Inflammatory macrophage treated with lipopolysaccharide for 1 hour (primary cell): Measurements from ENCODE around the gene RTN1.

ENCODE experiments used
- DNase-seq, 2 donors: peaks; one replicate each; pipeline ENCODE4 v3.0.0-alpha.2; 2020 to 2022

The RTN1 gene

DNA sequence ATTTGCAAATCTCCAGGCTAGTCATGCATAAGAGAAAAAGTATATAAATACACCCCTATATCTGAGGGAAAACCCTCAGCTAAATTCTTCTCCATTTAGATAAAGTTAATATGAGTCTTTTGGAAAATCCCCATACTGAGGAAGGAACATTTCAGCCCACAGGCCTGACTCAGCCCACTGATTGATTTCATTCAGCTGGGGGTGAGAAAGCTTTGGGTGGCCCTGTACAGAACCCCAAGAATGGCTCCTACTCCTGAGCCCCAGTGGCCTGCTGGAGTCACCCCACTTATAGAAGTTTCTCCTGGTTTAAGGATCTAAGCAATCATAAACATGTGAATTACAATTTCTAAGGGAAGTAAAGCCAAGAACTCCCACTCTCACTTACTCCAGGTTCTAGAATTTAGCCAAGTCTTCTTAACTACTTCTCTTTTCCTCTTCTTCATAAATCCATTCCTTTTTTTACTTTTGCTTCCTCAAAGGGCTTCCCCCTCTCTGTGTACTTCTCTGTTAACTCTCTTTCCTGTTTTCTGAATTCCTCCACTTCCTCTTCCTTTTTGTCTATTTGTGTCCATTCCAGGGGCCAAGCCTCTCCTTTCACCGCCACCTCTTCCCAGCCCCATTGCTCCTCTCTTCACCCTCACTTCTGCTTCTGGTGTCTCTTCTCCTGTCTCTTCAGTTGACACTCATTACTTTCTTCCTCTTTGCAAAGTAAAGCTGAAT, 21.0 kb downstream of the RTN1 start:
- peak; percentile 87 to 95 for DNase-seq

DNA sequence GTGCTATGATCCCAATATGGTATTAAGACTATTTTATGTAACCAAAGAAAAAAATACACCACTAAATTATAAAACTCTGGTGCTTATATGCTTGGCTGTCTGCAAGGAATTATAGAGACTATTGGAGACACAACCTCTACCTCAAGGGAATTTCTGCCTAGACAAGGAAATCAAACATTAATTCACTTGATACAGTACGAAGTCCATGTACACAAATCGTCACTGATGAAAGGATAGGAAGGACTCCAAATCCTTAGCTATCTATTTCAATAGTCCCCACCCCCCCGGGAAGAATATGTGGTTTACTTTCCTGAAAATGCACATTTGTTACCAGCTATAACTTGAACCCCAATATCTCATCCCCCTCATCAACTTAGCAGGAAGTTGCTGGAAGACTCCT, 21.9 kb downstream of the RTN1 start:
- no peak for DNase-seq

DNA sequence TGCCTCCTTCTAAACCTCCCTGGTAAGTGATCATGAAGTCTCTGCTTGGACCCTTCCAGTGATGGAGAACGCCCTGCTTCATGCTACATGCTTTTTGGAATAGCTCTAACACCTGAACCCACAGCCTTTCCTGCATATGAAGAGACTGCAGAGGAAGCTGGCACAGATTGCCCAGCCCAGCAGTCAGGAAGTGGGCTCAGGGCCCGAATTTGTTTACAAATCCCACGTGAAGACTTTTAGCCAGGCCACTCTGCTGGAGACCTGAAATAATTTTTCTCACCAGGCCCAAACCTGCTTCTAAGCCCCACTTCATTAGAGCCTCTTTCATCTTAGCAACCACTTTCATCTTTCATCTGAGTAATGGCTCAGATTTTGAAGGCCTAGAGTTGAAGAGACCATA, 22.9 kb downstream of the RTN1 start:
- no peak for DNase-seq

DNA sequence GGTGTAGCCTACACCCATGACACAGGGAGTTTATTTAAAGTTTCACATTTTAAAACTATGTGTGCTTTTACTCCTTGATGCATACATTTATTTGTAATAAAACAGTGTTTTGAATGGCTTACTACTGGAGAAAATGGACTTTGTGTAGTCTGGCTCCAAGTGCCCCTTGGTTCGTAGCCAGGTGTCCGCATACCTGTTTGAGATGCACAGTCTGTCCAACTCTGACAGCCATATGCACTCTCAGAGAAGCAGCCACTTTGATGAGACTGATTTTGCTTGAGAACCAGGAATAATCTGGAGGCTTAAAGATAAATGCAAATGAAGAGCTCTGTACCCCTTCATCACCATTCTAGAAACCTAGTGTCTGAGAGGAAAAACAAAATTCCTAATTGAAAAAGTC, 24.0 kb downstream of the RTN1 start:
- DNase-seq, result no peak

DNA sequence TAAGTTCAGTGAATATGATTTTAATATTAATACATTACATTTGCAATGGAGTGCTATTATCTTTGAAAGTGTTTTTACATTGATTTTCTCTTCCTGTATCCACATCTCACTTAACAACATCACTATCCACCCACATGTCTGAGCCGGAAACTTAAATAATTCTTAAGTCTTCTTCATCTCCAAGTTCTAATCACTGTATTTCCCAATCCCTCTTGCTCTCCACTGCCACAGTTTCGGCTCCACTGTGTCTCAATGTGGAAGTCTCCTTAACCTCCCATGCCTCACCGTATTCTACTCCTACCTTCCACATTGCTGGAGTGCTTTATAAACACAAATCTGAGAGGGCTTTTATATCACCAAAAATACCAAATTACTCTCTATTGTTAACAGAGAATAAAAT, 25.3 kb downstream of the RTN1 start:
- DNase-seq, result peak in 1 of 2 donors; percentile 39

DNA sequence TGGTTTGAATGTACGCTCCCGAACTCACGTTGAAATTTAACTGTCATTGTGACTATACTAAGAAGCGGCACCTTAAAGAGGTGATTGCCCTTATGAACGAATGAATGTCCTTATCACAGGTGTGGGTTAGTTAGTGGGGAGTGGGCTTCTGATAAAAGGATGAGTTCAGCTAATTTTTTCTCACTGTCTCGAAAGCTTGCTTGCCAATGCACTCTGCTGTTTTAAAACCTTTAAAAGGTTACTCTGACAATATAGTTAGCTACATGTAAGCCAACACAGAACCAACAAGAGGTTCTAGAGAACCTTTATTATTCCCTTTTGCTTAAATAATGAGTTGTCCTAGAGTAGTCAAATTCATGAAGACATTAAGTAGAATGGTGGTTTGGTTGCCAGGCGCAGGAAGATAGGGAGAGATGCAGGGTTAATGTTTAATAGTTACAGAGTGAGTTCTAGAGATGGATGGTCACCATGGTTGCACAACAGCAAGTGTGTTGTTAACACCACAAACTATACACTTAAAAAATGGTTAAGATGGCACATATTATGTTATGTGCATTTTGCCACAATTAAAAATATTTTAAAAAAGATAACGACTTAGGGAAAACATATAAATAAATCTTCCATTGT, 26.3 kb downstream of the RTN1 start:
- DNase-seq, result no peak

DNA sequence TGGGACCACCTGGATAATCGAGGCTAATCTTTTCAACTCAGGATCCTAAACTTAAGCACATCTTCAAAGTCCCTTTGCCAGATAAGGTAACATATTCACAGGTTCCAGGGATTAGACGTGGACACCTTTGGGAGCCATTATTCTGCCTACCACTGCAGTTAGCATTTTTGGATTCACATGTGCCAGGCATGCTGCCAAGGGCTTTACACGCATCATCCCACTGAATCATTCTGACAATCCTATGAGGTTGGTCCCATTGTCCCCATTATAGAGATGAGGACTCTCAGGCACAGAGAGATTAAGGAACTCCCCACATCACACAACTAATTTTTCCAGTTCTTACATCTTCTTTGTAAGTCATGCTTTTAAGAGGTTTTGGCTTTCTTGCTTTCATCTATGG, 34.5 kb downstream of the RTN1 start:
- no peak for DNase-seq

DNA sequence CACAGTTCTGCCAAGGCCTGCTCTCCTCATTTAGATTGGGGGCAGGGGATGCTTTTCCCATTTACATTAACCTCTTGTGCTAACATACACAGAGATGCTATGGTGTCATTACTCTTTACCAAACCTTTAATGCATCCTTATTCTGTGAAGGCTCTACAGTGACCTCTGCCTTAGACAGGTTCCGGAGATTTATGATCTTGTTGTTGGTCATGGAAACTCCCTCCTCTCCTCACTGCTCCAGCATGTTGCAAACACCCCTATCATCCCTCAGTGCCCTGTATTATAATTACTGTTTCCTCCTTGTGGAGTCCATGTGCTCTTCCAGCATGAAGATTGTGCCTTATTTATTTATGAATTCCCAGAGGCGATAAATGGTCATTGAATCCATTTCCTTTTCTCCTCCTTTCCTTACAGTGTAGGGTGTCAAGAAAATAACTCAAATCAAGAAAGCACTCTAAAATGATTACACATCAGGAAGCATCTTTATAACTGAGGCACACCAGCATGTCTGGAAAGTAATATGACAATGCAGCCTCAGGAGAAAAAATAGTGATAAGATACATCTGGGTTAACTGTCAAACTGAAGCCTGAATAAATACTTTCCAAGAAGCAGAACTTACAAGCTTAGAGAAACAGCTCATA, 37.8 kb downstream of the RTN1 start:
- DNase-seq, result peak in 1 of 2 donors; percentile 16

DNA sequence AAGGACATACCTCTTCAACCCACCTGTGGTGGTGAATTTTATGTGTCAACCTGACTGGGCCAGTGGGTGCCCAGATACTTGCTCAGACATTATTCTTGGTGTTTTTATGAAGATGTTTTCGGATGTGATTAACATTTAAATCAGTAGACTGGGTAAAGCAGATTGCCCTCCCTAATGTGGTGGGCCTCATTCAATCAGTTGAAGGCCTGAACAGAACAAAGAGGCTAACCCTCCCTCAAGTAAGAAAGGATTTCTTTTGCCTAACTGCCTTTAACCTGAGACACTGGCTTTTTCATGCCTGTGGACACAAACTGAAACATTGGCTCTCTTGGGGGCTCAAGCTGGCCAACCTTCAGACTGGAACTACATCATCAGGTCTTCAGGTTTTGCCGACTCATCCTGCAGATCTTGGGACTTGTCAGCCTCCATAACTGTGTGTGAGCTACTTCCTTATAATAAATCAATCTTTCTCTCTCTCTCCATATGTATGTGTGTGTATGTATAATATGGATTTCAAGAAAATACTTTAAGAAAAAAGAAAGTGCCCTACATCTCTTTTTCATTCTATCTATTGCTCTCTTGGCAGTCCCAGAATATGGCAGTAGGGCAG, 39.4 kb downstream of the RTN1 start:
- DNase-seq, result no peak

DNA sequence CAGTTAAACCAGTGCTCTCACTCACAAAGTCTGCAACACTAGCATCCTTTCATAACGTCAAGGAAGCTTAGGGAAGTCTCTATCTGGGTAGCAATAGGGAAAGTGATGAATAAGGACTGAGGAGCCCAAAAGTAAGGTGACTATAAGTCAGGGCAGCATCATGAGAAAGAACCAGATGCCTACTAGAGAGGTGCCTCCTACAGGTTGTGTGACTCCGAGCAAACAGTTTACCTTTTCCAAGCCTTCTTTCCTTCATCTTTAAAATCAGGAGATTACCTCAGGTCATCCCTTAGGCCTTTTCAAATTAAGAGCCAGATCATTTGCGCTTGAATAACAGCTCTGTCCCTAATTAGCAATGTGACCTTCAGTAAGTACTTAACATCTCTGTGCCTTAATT, 40.2 kb downstream of the RTN1 start:
- no peak for DNase-seq

DNA sequence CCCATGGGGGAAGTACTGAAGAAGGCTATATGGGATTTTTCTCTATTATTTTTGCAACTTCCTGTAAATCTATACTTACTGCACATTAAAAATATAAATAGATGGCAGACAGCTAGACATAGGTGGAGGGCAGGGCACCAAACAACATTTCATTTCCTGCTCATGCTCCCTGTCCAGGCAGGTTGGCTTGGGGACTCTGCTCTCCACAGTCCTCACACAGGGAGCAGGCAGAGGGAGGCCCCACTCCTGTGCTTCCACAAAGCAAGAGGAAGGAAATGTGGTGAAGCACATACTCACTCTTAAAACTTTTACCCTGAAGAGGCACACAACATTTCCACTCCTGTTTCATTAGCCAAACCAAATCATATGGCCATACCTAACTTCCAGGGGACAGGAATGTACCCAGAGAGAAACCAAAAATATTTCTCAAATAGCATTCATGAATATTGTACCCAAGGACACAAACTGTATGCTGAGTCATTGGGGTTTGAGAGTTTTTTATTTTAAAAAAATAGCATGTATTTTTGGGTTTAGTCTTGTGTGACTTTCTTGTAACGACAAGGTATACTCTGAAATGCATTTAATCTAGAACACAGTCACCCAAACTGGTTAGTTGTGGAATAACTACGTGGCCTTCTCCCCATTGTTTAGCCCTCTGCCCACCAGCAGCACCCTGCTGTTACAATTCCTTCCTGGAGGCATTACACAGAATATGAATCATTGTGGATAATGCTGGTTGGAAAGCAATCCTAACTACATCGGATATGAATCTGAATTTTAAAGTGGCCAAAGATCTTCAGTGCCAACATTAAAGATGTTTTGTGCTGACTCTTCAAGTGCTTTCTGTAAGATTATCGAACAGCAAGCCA, 40.9 kb downstream of the RTN1 start:
- no peak for DNase-seq

DNA sequence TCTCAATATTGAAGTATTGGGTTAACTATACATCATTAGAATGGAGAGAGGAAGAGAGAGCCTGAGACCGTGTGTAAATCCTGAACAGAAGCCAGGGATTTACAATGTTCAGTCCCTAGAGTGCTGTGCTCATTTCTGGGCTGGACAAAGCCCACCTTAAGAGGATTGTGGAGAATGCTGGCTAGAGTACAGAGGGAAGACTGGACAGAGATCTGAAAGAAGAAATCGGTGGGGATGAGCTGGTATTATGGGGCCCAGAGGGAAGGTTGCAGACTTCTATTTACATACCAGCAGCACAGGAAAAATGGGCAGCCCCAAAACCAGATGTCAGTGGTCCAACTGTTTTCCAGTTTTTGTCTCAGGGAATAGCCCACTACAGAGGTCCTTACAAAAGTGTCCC, 42.3 kb downstream of the RTN1 start:
- DNase-seq, result no peak

DNA sequence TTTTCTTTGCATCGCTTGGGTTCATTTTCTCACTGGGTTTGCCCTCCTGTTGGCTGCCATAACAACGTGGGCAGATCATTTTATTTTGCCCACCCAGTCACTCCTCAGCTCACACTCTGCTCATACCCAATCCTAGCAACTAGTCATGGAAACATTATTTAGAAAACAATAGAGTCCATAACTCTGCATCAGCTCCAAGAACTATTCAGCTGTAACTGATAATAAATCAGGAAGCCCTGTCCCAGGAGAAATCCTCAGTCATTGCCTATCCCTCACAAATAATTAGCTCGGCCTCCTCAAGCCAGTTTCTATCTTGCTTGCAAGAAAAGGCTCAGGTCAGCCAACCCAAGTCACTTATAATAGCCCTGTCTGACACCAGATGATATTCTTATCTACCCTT, 43.2 kb downstream of the RTN1 start:
- no peak for DNase-seq

DNA sequence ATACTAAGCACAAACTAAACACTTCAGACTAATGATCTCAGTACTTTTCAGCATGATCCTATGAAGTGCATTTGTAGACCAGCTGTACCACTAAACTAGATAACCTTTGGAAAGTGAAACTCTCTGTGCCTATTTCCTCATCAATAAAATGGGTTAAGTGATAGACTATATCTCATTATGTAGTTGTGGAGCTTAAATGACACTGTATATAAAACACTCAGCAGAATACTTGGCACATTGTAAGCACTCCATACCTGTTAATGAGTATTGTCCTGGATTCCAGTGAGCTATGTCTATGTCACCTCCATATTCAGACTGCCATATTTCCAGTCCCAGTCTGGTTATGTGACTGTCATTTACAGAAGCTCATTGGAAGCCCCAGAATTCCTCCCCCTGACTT, 44.4 kb downstream of the RTN1 start:
- DNase-seq, result no peak

DNA sequence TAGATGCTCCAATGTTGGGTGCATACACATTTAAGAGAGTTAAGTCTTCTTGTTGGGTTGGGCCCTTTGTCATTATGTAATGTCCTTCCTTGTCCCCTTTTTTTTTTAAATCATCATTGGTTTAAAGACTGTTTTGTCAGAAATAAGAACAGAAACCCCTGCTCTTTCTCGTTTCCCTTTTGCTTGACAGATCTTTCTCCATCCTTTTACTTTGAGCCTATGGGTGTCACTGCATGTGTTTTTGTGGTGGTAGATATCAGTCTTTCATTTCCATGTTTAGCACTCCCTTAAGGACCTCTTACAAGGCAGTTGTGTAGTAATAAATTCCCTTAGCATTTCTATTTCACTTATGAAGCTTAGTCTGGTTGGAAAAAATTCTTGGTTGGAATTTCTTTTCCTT, 47.4 kb downstream of the RTN1 start:
- no peak for DNase-seq

DNA sequence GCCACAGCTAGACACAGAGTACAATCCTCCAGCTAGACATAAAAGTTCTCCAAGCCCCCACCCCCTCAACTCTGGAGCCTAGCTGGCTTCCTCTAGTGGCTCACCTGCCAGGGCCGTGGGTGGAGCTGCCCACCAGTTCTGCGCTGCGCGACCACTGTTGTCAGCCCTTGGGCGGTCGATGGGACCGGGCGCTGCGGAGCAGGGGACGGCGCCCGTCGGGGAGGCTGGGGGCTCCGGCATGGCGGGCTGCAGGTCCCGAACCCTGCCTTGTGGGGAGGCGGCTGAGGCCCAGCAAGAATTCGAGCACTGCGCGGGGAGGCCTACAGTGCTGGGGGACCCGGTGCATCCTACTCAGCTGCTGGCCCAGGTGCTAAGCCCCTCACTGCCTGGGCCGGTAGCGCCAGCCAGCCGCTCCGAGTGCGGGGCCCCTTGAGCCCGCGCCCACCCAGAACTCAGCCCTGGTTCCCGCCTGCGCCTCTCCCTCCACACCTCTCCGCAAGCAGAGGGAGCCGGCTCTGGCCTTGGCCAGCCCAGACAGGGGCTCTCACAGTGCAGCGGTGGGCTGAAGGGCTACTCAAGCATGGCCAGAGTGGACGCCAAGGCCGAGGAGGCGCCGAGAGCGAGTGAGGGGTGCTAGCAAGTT, 51.0 kb downstream of the RTN1 start:
- no peak for DNase-seq

DNA sequence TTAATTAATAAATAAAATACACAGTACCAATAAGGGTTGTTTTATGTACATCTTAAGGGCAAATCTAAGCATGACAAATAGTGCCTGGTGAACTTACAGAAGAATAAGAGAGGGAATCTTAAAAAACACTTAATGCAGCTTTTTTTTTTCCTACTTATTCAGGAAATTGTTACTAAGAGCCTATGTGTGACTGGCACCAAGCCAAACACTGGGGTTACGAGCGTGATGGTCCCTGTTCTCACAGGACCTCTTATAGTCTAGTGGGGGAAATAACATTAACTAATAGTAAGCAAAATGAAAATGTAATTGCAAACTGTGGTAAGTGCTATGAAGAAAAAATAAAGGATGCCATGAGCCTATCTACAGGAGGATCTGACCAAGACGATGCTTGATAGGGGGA, 53.6 kb downstream of the RTN1 start:
- no peak for DNase-seq

DNA sequence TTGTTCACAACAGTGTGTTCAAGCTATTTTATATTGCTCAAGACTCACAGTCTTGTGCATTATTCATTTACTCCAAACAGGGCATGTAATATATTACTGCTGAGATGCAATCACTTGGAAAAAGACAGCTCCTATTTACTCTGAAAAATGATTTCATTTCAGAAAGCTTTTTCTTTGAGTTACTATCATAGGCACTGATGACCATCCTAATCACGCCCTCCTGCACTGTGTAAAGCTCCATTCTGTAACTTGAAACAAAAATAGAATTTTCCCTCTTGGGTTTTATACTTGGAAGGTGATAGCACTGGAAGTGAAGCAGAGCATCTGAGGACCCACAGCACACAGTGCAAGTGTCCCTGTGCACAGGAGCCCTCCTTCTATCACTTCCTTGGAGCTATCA, 55.6 kb downstream of the RTN1 start:
- no peak for DNase-seq

DNA sequence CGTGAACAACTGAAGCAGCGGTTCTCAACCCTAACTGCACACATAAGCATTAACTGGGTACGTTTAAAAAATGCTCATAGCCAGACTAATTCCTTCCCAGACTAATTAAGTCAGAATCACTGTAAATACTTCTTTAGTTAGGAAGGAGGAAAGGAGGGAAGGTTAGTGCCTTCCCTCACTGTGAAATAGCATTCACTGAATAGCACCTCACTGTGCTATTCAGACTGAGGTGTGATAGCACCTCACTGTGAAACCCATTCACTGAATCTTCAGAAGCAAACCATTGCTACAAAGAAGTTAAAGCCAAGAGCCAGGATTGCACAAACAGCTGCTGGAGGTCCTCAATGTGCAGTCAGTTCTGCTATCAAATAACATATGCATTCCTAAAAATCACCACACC, 58.8 kb downstream of the RTN1 start:
- no peak for DNase-seq

DNA sequence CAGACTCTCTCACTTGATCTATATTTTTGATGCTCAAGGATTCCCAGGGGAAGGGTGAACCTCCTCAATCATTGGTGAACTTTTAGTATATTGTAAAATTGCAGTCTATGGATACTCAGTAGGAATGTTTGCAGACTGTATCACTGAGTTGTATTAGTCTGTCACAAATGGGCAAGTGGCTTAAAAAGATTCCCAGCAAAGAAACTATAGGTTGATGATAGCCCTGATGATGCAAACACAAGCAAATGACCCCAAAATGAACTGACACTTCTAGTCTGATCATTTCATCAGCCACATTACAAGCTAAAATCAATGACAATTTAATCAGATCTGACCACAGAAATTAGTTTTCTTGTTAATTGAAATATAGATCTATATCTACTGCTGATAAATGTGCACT, 59.5 kb downstream of the RTN1 start:
- DNase-seq, result no peak

DNA sequence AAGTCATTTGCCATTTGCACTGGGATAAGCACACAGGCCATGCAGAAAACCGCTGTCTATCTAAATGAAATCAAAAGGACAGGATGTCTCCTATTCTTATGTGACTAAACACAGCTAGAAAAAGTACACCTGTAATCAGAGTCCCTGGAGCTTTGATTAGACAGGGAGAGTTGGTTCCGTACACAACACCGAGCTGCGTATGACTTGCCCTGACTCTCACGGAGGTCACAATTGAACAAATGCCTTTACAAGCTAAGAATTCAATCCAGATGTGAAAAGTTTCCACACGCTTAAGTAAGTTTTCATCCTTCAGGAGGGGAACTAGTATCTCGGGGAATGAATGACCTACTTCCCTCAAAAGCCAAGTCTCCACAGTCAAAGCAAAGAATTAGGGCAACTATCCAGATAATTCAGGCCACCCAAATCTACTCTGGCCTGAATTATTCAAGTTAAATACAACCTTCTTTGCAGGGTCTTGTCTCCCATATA, 67.5 kb downstream of the RTN1 start:
- no peak for DNase-seq

DNA sequence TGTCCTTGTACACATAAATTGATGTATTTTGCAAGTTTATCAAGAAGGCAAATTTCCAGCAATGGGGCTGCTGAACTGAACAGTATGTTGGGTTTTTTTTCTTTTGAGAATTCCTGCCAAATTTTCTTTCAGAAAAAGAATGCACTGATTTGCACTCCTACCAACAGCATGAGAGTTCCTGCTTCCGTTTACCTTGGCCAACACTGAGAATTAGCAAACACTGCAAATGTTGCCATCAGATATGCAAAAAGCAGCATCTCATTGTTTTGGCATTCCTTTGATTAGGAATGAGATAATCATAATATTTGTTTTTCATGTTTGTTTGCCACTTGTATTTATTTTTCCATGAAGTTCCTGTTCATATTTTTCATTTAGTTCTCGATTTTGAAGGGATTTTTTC, 82.4 kb downstream of the RTN1 start:
- DNase-seq, result no peak
